ENCODE results near the gene MAP3K5. TPM values are rescaled to one million over a fixed set of nuclear protein-coding genes. Genes with fewer than 3 reads are reported as not detected.

Gene MAP3K5, protein sequence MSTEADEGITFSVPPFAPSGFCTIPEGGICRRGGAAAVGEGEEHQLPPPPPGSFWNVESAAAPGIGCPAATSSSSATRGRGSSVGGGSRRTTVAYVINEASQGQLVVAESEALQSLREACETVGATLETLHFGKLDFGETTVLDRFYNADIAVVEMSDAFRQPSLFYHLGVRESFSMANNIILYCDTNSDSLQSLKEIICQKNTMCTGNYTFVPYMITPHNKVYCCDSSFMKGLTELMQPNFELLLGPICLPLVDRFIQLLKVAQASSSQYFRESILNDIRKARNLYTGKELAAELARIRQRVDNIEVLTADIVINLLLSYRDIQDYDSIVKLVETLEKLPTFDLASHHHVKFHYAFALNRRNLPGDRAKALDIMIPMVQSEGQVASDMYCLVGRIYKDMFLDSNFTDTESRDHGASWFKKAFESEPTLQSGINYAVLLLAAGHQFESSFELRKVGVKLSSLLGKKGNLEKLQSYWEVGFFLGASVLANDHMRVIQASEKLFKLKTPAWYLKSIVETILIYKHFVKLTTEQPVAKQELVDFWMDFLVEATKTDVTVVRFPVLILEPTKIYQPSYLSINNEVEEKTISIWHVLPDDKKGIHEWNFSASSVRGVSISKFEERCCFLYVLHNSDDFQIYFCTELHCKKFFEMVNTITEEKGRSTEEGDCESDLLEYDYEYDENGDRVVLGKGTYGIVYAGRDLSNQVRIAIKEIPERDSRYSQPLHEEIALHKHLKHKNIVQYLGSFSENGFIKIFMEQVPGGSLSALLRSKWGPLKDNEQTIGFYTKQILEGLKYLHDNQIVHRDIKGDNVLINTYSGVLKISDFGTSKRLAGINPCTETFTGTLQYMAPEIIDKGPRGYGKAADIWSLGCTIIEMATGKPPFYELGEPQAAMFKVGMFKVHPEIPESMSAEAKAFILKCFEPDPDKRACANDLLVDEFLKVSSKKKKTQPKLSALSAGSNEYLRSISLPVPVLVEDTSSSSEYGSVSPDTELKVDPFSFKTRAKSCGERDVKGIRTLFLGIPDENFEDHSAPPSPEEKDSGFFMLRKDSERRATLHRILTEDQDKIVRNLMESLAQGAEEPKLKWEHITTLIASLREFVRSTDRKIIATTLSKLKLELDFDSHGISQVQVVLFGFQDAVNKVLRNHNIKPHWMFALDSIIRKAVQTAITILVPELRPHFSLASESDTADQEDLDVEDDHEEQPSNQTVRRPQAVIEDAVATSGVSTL (N-terminal part only)
- 5.0 and 7.0 TPM in 2 replicates for total RNA-seq
- polyA plus RNA-seq: 1.3 and 1.5 TPM in 2 replicates
- polyA plus RNA-seq (2011; cell fraction: cytosol; rRNA removed): 1.9 and 2.1 TPM in 2 replicates
- polyA plus RNA-seq (2011; cell fraction: nucleus; rRNA removed): 3.1 and 3.9 TPM in 2 replicates
- polyA plus RNA-seq (2012): 5.0 and 8.0 TPM in 2 replicates
- 3.8 and 10.2 TPM in 2 replicates for polyA minus RNA-seq
- 5.3 TPM for polyA minus RNA-seq (2011; cell fraction: cytosol; rRNA and poly(A)+ RNA removed)
- 6.1 and 8.5 TPM in 2 replicates for polyA minus RNA-seq (2011; cell fraction: nucleus; rRNA and poly(A)+ RNA removed)
- percentile 66 among the genes with signal in this experiment for Bru-seq, nascent RNA
- percentile 50 among the genes with signal in this experiment for BruChase-seq, experiment 1, labeled RNA remaining after a 6-hour chase
- percentile 53 among the genes with signal in this experiment for BruChase-seq, experiment 2, labeled RNA remaining after a 2-hour chase
- long read RNA-seq, full-length matches to known transcripts: 2 of 6 reads
- long read RNA-seq, partial matches to known transcripts: 0 of 6 reads
- long read RNA-seq, other reads (novel, unspliced or antisense): 4 of 6 reads

DNA sequence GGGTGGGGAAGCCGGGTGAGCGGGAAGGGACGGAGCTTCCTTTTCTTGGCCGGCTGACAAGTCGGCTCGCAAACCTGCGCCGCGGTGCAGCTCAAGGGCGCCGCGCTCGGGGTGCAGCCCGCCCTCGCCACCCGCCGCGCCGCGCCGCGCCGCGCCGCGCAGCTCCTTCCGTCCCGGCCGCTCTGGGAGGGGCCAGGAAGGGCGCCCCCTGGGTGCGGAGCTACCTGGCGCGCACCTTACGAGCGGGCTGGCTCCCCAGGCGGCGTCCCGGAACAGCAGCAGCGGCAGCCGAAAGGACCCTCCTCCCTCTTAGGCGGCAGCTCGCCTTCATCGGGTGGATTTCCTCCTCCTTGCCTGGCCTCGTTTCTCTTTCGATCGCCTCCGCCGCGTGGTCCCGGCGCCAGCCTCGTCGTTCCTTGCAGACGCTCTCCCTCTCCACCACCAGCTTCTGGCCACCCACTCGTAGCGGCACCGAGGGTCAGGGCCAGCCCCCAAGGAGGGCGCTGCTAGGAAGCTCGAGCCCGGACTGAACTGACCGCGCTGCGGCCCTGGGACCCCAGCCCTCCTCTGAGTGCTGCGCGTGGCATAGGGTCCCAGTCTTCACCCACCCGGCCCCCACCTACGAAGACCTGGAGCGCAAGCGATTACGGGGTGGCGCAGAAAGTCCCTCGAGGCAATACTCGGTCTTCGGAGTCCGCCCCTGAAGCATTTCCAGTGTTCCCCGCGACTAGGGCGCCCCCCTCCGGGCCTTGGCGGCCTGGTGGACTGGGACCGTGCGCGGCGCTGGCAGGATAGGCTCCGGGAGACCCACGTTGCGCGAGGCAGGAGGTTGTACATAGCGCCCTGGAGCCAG lies at the start of gene MAP3K5:
Gene MAP3K5, minus strand, starts transcription at position 68 of the 853 bp plus-strand sequence. CDS start 320 bp downstream, outside the sequence.
- Histone ChIP-seq H3K27ac (ENCODE audit: insufficient read depth, low read depth, low read length) (peak within 1 kb of the TSS; percentile 51), H2AFZ (ENCODE audit: low read depth, low read length) (peak within 1 kb of the TSS; percentile 93), H3K27me3 (ENCODE audit: control insufficient read depth in 2 of 2, insufficient read depth in 2 of 2, low read length in 2 of 2) (no peaks in the 10 kb centered on the region), H3K9me1 (replicated peaks; ENCODE audit: control insufficient read depth, extremely low read depth, insufficient read depth, low read length) (no peaks in the 10 kb centered on the region), H3K4me3 (replicated peaks in 1 of 3; ENCODE audit: insufficient read depth in 1 of 3, low read depth in 1 of 3, low read length in 3 of 3) (peak within 1 kb of the TSS; percentile 60 to 86 (median 70)), H3K4me1 (ENCODE audit: control insufficient read depth, extremely low read depth, insufficient read depth, low read length) (peaks cover 16% of the 10 kb centered on the region), H3K9ac (replicated peaks; ENCODE audit: extremely low read depth, insufficient read depth, low read length) (peak within 1 kb of the TSS; percentile 65), H3K79me2 (ENCODE audit: control insufficient read depth, insufficient read depth, low read length) (peaks cover 21% of the 10 kb centered on the region), H3K9me3 (replicated peaks; ENCODE audit: control insufficient read depth, insufficient read depth, low read length) (no peaks in the 10 kb centered on the region), H3K4me2 (ENCODE audit: insufficient read depth, low read length) (peak within 1 kb of the TSS; percentile 47), H3K36me3 (ENCODE audit: control insufficient read depth in 2 of 2, extremely low read depth in 1 of 2, insufficient read depth in 2 of 2, low read length in 2 of 2) (no peaks in the 10 kb centered on the region), H4K20me1 (replicated peaks; ENCODE audit: control insufficient read depth, extremely low read depth, insufficient read depth, low read length) (no peaks in the 10 kb centered on the region)
- ChIA-PET CTCF (interaction anchor here (0.5 to 8.7 kb wide), 93 partner anchors 8 to 1324 kb away, joined by 3 to 708 read pairs (median 5); partner anchors contain the start of genes BCLAF1, MAP7, PEX7 and SLC35D3), POLR2A (interaction anchor here (1.2 kb wide), 1 partner anchor 148 kb away, joined by 12 read pairs; no protein-coding TSS in a partner anchor)
- TF ChIP-seq JUN (IDR thresholded peaks at IDR 0.05; ENCODE audit: borderline replicate concordance, insufficient read depth, insufficient read length, low read depth): no peak
- TF ChIP-seq POLR2A (IDR thresholded peaks at IDR 0.05; ENCODE audit: low read depth, low read length): peak; percentile 23
- TF ChIP-seq MYC (IDR thresholded peaks at IDR 0.05; ENCODE audit: low read depth, low read length): no peak
- TF ChIP-seq GATA2 (IDR thresholded peaks at IDR 0.05; ENCODE audit: insufficient read depth, insufficient read length, low read depth, low read length): no peak
- no peak for TF ChIP-seq FOS (IDR thresholded peaks at IDR 0.05; ENCODE audit: borderline replicate concordance, insufficient read depth, low read length)
- peak; percentile 37 for TF ChIP-seq POLR2AphosphoS5 (IDR thresholded peaks at IDR 0.05; ENCODE audit: insufficient read depth, low read depth, low read length)
- TF ChIP-seq EZH2 (IDR thresholded peaks at IDR 0.05; ENCODE audit: borderline replicate concordance, low read depth, low read length, severe bottlenecking): no peak
- TF ChIP-seq, protein P1, sequence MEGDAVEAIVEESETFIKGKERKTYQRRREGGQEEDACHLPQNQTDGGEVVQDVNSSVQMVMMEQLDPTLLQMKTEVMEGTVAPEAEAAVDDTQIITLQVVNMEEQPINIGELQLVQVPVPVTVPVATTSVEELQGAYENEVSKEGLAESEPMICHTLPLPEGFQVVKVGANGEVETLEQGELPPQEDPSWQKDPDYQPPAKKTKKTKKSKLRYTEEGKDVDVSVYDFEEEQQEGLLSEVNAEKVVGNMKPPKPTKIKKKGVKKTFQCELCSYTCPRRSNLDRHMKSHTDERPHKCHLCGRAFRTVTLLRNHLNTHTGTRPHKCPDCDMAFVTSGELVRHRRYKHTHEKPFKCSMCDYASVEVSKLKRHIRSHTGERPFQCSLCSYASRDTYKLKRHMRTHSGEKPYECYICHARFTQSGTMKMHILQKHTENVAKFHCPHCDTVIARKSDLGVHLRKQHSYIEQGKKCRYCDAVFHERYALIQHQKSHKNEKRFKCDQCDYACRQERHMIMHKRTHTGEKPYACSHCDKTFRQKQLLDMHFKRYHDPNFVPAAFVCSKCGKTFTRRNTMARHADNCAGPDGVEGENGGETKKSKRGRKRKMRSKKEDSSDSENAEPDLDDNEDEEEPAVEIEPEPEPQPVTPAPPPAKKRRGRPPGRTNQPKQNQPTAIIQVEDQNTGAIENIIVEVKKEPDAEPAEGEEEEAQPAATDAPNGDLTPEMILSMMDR (IDR thresholded peaks at IDR 0.05; ENCODE audit: extremely low read depth in 1 of 2, insufficient read depth in 1 of 2, low read depth in 1 of 2, low read length in 2 of 2): peak; percentile 85 to 93
- TF ChIP-seq, protein P2, sequence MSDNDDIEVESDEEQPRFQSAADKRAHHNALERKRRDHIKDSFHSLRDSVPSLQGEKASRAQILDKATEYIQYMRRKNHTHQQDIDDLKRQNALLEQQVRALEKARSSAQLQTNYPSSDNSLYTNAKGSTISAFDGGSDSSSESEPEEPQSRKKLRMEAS (IDR thresholded peaks at IDR 0.05; ENCODE audit: insufficient read depth, insufficient read length): no peak
- intact Hi-C loops (cut with micrococcal nuclease) (loop anchor here (1.0 to 5.0 kb wide), 7 partner anchors 30 to 504 kb away; partner anchors contain the start of genes BCLAF1, PEX7 and SLC35D3), dilution Hi-C loops (cut with MboI; ENCODE audit: extremely low pct_ligation_motif_present, low sequenced_read_pairs) (no loop called here)
- no TSS peak for BruUV-seq (replicated peaks)
- FAIRE-seq (peak; percentile 76), DNase-seq (ENCODE audit: low read depth, low spot score) (peak; percentile 89)

Data from endothelial cell of umbilical vein (primary cell).